Measurements from ENCODE around the gene MOSPD2.

Gene MOSPD2

GRCh38 chrX:14832151-14832550, 41.1 kb upstream of the MOSPD2 start:
- Histone ChIP-seq H4K8ac (ENCODE audit: low read depth, low read length) (no peak overlapping the region), H3K4me2 (ENCODE audit: low read length) (no peak overlapping the region), H3K23ac (ENCODE audit: low read length) (no peak overlapping the region), H3K4me3 (ENCODE audit: low read depth, low read length) (no peak overlapping the region), H3K9me3 (ENCODE audit: insufficient read depth, low read depth, low read length) (no peaks in the 10 kb centered on the region), H3K36me3 (ENCODE audit: control insufficient read depth in 1 of 2, insufficient read depth in 2 of 2, low read length in 2 of 2) (no peaks in the 10 kb centered on the region), H2AK5ac (ENCODE audit: low read length) (no peak overlapping the region), H3K79me1 (ENCODE audit: low read length) (no peaks in the 10 kb centered on the region), H2AFZ (ENCODE audit: insufficient read depth, low read length, poor library complexity) (no peak overlapping the region), H3K27ac (ENCODE audit: low read depth, low read length) (no peak overlapping the region), H4K91ac (ENCODE audit: low read depth, low read length) (no peak overlapping the region), H3K18ac (ENCODE audit: low read length) (no peak overlapping the region), H3K9ac (ENCODE audit: low read length) (no peak overlapping the region), H2BK120ac (ENCODE audit: insufficient read depth, low read length, poor library complexity) (no peak overlapping the region), H3K4me1 (ENCODE audit: control insufficient read depth in 1 of 2, insufficient read depth in 2 of 2, low read length in 2 of 2) (peaks cover 0 to 5% of the 10 kb centered on the region in 2 experiments), H2BK5ac (ENCODE audit: low read depth, low read length, poor library complexity) (no peak overlapping the region), H3K79me2 (ENCODE audit: control insufficient read depth, insufficient read depth, low read length, poor library complexity) (no peaks in the 10 kb centered on the region), H2BK12ac (ENCODE audit: low read length) (no peak overlapping the region), H3K4ac (ENCODE audit: low read depth, low read length) (no peak overlapping the region), H3K27me3 (ENCODE audit: insufficient read depth, low read length) (no peaks in the 10 kb centered on the region), H4K12ac (ENCODE audit: low read depth, low read length) (no peak overlapping the region), H3K14ac (ENCODE audit: low read length) (no peak overlapping the region)
- DNase-seq: no peak
- WGBS (ENCODE audit: extremely low coverage, insufficient coverage, insufficient read length): no CpG with 5 or more reads among the region's 2 CpGs

- H4K91ac ChIP-seq (ENCODE audit: low read depth, low read length): no peak overlapping the region
- H3K79me2 ChIP-seq (ENCODE audit: control insufficient read depth, insufficient read depth, low read length, poor library complexity): no peaks in the 10 kb centered on the region
- H3K18ac ChIP-seq (ENCODE audit: low read length): no peak overlapping the region
- no peak for DNase-seq
- H3K27ac ChIP-seq (ENCODE audit: low read depth, low read length): no peak overlapping the region
- no peak overlapping the region for H3K4me3 ChIP-seq (ENCODE audit: low read depth, low read length)
- H3K23ac ChIP-seq (ENCODE audit: low read length): no peak overlapping the region
- no peak overlapping the region for H3K14ac ChIP-seq (ENCODE audit: low read length)
- no peak overlapping the region for H3K9ac ChIP-seq (ENCODE audit: low read length)
- H4K12ac ChIP-seq (ENCODE audit: low read depth, low read length): no peak overlapping the region
- no peak overlapping the region for H2AFZ ChIP-seq (ENCODE audit: insufficient read depth, low read length, poor library complexity)
- no peak overlapping the region for H3K4me2 ChIP-seq (ENCODE audit: low read length)
- H3K27me3 ChIP-seq (ENCODE audit: insufficient read depth, low read length): no peaks in the 10 kb centered on the region
- no peak overlapping the region for H2BK120ac ChIP-seq (ENCODE audit: insufficient read depth, low read length, poor library complexity)
- H3K9me3 ChIP-seq (ENCODE audit: insufficient read depth, low read depth, low read length): no peaks in the 10 kb centered on the region
- H3K79me1 ChIP-seq (ENCODE audit: low read length): no peaks in the 10 kb centered on the region
- no peak overlapping the region for H3K4ac ChIP-seq (ENCODE audit: low read depth, low read length)
- no peak overlapping the region for H2BK5ac ChIP-seq (ENCODE audit: low read depth, low read length, poor library complexity)
- H4K8ac ChIP-seq (ENCODE audit: low read depth, low read length): no peak overlapping the region
- H2AK5ac ChIP-seq (ENCODE audit: low read length): no peak overlapping the region
- H3K36me3 ChIP-seq (ENCODE audit: control insufficient read depth in 1 of 2, insufficient read depth in 2 of 2, low read length in 2 of 2): no peaks in the 10 kb centered on the region
- H2BK12ac ChIP-seq (ENCODE audit: low read length): no peak overlapping the region
- peaks cover 0 to 5% of the 10 kb centered on the region in 2 experiments for H3K4me1 ChIP-seq (ENCODE audit: control insufficient read depth in 1 of 2, insufficient read depth in 2 of 2, low read length in 2 of 2)
Observed at GRCh38 chrX:14832586-14832985, 40.6 kb upstream of the MOSPD2 start.

- no peak overlapping the region for H2BK120ac ChIP-seq (ENCODE audit: insufficient read depth, low read length, poor library complexity)
- DNase-seq: no peak
- no peak overlapping the region for H3K27ac ChIP-seq (ENCODE audit: low read depth, low read length)
- H3K9ac ChIP-seq (ENCODE audit: low read length): no peak overlapping the region
- H4K12ac ChIP-seq (ENCODE audit: low read depth, low read length): no peak overlapping the region
- H2BK12ac ChIP-seq (ENCODE audit: low read length): no peak overlapping the region
- H3K23ac ChIP-seq (ENCODE audit: low read length): no peak overlapping the region
- H3K4me1 ChIP-seq (ENCODE audit: control insufficient read depth in 1 of 2, insufficient read depth in 2 of 2, low read length in 2 of 2): peaks cover 0 to 4% of the 10 kb centered on the region in 2 experiments
- no peak overlapping the region for H3K14ac ChIP-seq (ENCODE audit: low read length)
- no peak overlapping the region for H4K8ac ChIP-seq (ENCODE audit: low read depth, low read length)
- no peak overlapping the region for H2AK5ac ChIP-seq (ENCODE audit: low read length)
- H3K18ac ChIP-seq (ENCODE audit: low read length): no peak overlapping the region
- H3K27me3 ChIP-seq (ENCODE audit: insufficient read depth, low read length): no peaks in the 10 kb centered on the region
- H3K4me2 ChIP-seq (ENCODE audit: low read length): no peak overlapping the region
- no peaks in the 10 kb centered on the region for H3K79me2 ChIP-seq (ENCODE audit: control insufficient read depth, insufficient read depth, low read length, poor library complexity)
- H3K36me3 ChIP-seq (ENCODE audit: control insufficient read depth in 1 of 2, insufficient read depth in 2 of 2, low read length in 2 of 2): no peaks in the 10 kb centered on the region
- H3K9me3 ChIP-seq (ENCODE audit: insufficient read depth, low read depth, low read length): no peaks in the 10 kb centered on the region
- no peak overlapping the region for H2AFZ ChIP-seq (ENCODE audit: insufficient read depth, low read length, poor library complexity)
- no peak overlapping the region for H3K4me3 ChIP-seq (ENCODE audit: low read depth, low read length)
- H3K79me1 ChIP-seq (ENCODE audit: low read length): no peaks in the 10 kb centered on the region
- WGBS (ENCODE audit: extremely low coverage, insufficient coverage, insufficient read length): no CpG with 5 or more reads among the region's 2 CpGs
- H3K4ac ChIP-seq (ENCODE audit: low read depth, low read length): no peak overlapping the region
- H4K91ac ChIP-seq (ENCODE audit: low read depth, low read length): no peak overlapping the region
- H2BK5ac ChIP-seq (ENCODE audit: low read depth, low read length, poor library complexity): no peak overlapping the region
Observed at GRCh38 chrX:14837155-14837554, 36.1 kb upstream of the MOSPD2 start.

- H2AK5ac ChIP-seq (ENCODE audit: low read length): no peak overlapping the region
- H3K18ac ChIP-seq (ENCODE audit: low read length): no peak overlapping the region
- no peak overlapping the region for H2AFZ ChIP-seq (ENCODE audit: insufficient read depth, low read length, poor library complexity)
- peaks cover 0 to 2% of the 10 kb centered on the region in 2 experiments for H3K4me1 ChIP-seq (ENCODE audit: control insufficient read depth in 1 of 2, insufficient read depth in 2 of 2, low read length in 2 of 2)
- no peak overlapping the region for H3K14ac ChIP-seq (ENCODE audit: low read length)
- H3K27me3 ChIP-seq (ENCODE audit: insufficient read depth, low read length): no peaks in the 10 kb centered on the region
- DNase-seq: no peak
- no peaks in the 10 kb centered on the region for H3K9me3 ChIP-seq (ENCODE audit: insufficient read depth, low read depth, low read length)
- H2BK12ac ChIP-seq (ENCODE audit: low read length): no peak overlapping the region
- no peak overlapping the region for H2BK120ac ChIP-seq (ENCODE audit: insufficient read depth, low read length, poor library complexity)
- H3K4ac ChIP-seq (ENCODE audit: low read depth, low read length): no peak overlapping the region
- H4K12ac ChIP-seq (ENCODE audit: low read depth, low read length): no peak overlapping the region
- WGBS (ENCODE audit: extremely low coverage, insufficient coverage, insufficient read length): no CpG with 5 or more reads among the region's 4 CpGs
- no peaks in the 10 kb centered on the region for H3K36me3 ChIP-seq (ENCODE audit: control insufficient read depth in 1 of 2, insufficient read depth in 2 of 2, low read length in 2 of 2)
- no peaks in the 10 kb centered on the region for H3K79me1 ChIP-seq (ENCODE audit: low read length)
- H4K8ac ChIP-seq (ENCODE audit: low read depth, low read length): no peak overlapping the region
- no peak overlapping the region for H2BK5ac ChIP-seq (ENCODE audit: low read depth, low read length, poor library complexity)
- no peak overlapping the region for H3K4me3 ChIP-seq (ENCODE audit: low read depth, low read length)
- H3K9ac ChIP-seq (ENCODE audit: low read length): no peak overlapping the region
- H3K79me2 ChIP-seq (ENCODE audit: control insufficient read depth, insufficient read depth, low read length, poor library complexity): no peaks in the 10 kb centered on the region
- H3K27ac ChIP-seq (ENCODE audit: low read depth, low read length): no peak overlapping the region
- no peak overlapping the region for H4K91ac ChIP-seq (ENCODE audit: low read depth, low read length)
- H3K4me2 ChIP-seq (ENCODE audit: low read length): no peak overlapping the region
- H3K23ac ChIP-seq (ENCODE audit: low read length): no peak overlapping the region
Observed at GRCh38 chrX:14843666-14844065, 29.6 kb upstream of the MOSPD2 start.
